HFFc6 (cell line): ENCODE data around the gene SARDH. TPM values are rescaled to one million over a fixed set of nuclear protein-coding genes. Genes with fewer than 3 reads are reported as not detected.

Source experiments
- DNase-seq: peaks from one replicate; pipeline ENCODE4 v3.0.0-alpha.2; 2018
- H3K27ac Mint-ChIP-seq: 2 replicates; pipeline ENCODE4 v1.8.0; 2020; ENCODE audit warnings: mild to moderate bottlenecking, mixed read lengths
- H3K27me3 Mint-ChIP-seq: 2 replicates; pipeline ENCODE4 v1.8.0; 2021; ENCODE audit warnings: mild to moderate bottlenecking, moderate library complexity, mixed read lengths; ENCODE audit not compliant: insufficient read depth
- H3K36me3 Mint-ChIP-seq: 2 replicates; pipeline ENCODE4 v1.8.0; 2021; ENCODE audit warnings: low read depth, mixed read lengths
- H3K4me1 Mint-ChIP-seq: 2 replicates; pipeline ENCODE4 v1.8.0; 2020; ENCODE audit warnings: low read depth, mixed read lengths
- H3K4me3 Mint-ChIP-seq: 2 replicates; pipeline ENCODE4 v1.8.0; 2020; ENCODE audit warnings: mild to moderate bottlenecking, moderate library complexity, mixed read lengths
- H3K9me3 Mint-ChIP-seq: 2 replicates; pipeline ENCODE4 v1.8.0; 2020; ENCODE audit warnings: mild to moderate bottlenecking, mixed read lengths
- CTCF ChIP-seq: fragments of 200-600 bp; sonication (generic); IDR thresholded peaks from 2 replicates; pipeline ENCODE4 v1.5.0; 2021; ENCODE audit warnings: antibody characterized with exemption, mild to moderate bottlenecking
- total RNA-seq, 6 experiments: library from RNA; stranded (reverse); fragmentation: NEBNext Ultra II Directional; extraction: Animal tissue kit (Norgen Biotek cat#: 25700); gene quantifications; 2 replicates in 1 of 6; 3 replicates in 5 of 6; pipeline ENCODE4 v1.2.3, GENCODE V29; 2021

The SARDH gene
- total RNA-seq, 6 experiments from 2014 or later, result 0.24 to 5.1 (median 4.1) TPM

GRCh38 chr9:133777068-133777791, 39.1 kb upstream of the SARDH start:
- Mint-ChIP-seq H3K27ac (no peak overlapping the region), H3K36me3 (peaks cover 24% of the 10 kb centered on the region), H3K4me1 (no peaks in the 10 kb centered on the region), H3K4me3 (no peak overlapping the region), H3K9me3 (peaks cover 15% of the 10 kb centered on the region), H3K27me3 (peaks cover 4% of the 10 kb centered on the region)
- no peak for DNase-seq
- TF ChIP-seq CTCF, result no peak

- no peak for DNase-seq
- H3K4me1 Mint-ChIP-seq, result no peaks in the 10 kb centered on the region
- H3K27ac Mint-ChIP-seq, result no peak overlapping the region
- H3K36me3 Mint-ChIP-seq, result peaks cover 24% of the 10 kb centered on the region
- peaks cover 6% of the 10 kb centered on the region for H3K27me3 Mint-ChIP-seq
- no peak overlapping the region for H3K4me3 Mint-ChIP-seq
- H3K9me3 Mint-ChIP-seq, result peaks cover 15% of the 10 kb centered on the region
- no peak for TF ChIP-seq CTCF
These were observed 38.1 kb upstream of the SARDH start for GRCh38 chr9:133775951-133776905.

GRCh38 chr9:133775291-133775690, 37.1 kb upstream of the SARDH start:
- no peak overlapping the region for H3K27ac Mint-ChIP-seq
- TF ChIP-seq CTCF, result no peak
- H3K27me3 Mint-ChIP-seq, result peaks cover 2% of the 10 kb centered on the region
- DNase-seq, result no peak
- H3K9me3 Mint-ChIP-seq, result peaks cover 15% of the 10 kb centered on the region
- peaks cover 29% of the 10 kb centered on the region for H3K36me3 Mint-ChIP-seq
- no peak overlapping the region for H3K4me3 Mint-ChIP-seq
- H3K4me1 Mint-ChIP-seq, result no peaks in the 10 kb centered on the region

- no peak for DNase-seq
- no peak for TF ChIP-seq CTCF
- peaks cover 2% of the 10 kb centered on the region for H3K27me3 Mint-ChIP-seq
- H3K4me3 Mint-ChIP-seq, result no peak overlapping the region
- peaks cover 29% of the 10 kb centered on the region for H3K36me3 Mint-ChIP-seq
- no peaks in the 10 kb centered on the region for H3K4me1 Mint-ChIP-seq
- peaks cover 15% of the 10 kb centered on the region for H3K9me3 Mint-ChIP-seq
- H3K27ac Mint-ChIP-seq, result no peak overlapping the region
These were observed 36.6 kb upstream of the SARDH start for GRCh38 chr9:133774799-133775198.

GRCh38 chr9:133773889-133774655, 35.9 kb upstream of the SARDH start:
- Mint-ChIP-seq H3K27me3 (peaks cover 2% of the 10 kb centered on the region; the same call in 1 of the 2 replicates), H3K27ac (no peak overlapping the region), H3K36me3 (peaks cover 29% of the 10 kb centered on the region), H3K4me1 (no peaks in the 10 kb centered on the region), H3K9me3 (peaks cover 15% of the 10 kb centered on the region), H3K4me3 (no peak overlapping the region)
- DNase-seq, result no peak
- no peak for TF ChIP-seq CTCF
